ENCODE results near the gene HAPLN3. TPM values are rescaled to one million over a fixed set of nuclear protein-coding genes. Genes with fewer than 3 reads are reported as not detected.
A peak's percentile ranks its signal among the peaks of the same experiment; 100 is the strongest.
"Not testable (repeated sequence)": the region's sequence is repeated elsewhere in the genome, so short reads cannot be mapped to it uniquely, and the experiment has no call there.

The HAPLN3 gene
- total RNA-seq, 1 donor from 2014 or later, result 189 TPM

- Histone ChIP-seq H3K36me3 (no peaks in the 10 kb centered on the region), H3K27me3 (no peaks in the 10 kb centered on the region), H3K27ac (no peak overlapping the region), H3K9me3 (peaks cover 0 to 4% of the 10 kb centered on the region in 2 donors), H3K4me3 (no peak overlapping the region), H3K4me1 (no peaks in the 10 kb centered on the region)
- intact Hi-C loops (cut with DNase I), result no loop called here
- no peak for DNase-seq (ENCODE audit: low spot score in 2 of 2)
- TF ChIP-seq CTCF (IDR thresholded peaks at IDR 0.05), result no peak
These were observed 37.6 kb upstream of the HAPLN3 start for GRCh38 chr15:88932875-88933330.

GRCh38 chr15:88932271-88932874 is 37.0 kb upstream of the HAPLN3 start:
- DNase-seq (ENCODE audit: low spot score in 2 of 2), result no peak
- intact Hi-C loops (cut with DNase I), result no loop called here
- no peaks in the 10 kb centered on the region for H3K36me3 ChIP-seq
- peaks cover 0 to 4% of the 10 kb centered on the region in 2 donors for H3K9me3 ChIP-seq
- peak overlapping the region in 1 of 2 donors; percentile 5 for H3K27ac ChIP-seq
- no peak overlapping the region for H3K4me3 ChIP-seq
- no peaks in the 10 kb centered on the region for H3K27me3 ChIP-seq
- TF ChIP-seq CTCF (IDR thresholded peaks at IDR 0.05), result no peak
- no peaks in the 10 kb centered on the region for H3K4me1 ChIP-seq

- DNase-seq (ENCODE audit: low spot score in 2 of 2), result no peak
- intact Hi-C loops (cut with DNase I), result no loop called here
- H3K4me1 ChIP-seq, result no peaks in the 10 kb centered on the region
- no peaks in the 10 kb centered on the region for H3K36me3 ChIP-seq
- H3K27me3 ChIP-seq, result no peaks in the 10 kb centered on the region
- no peak overlapping the region for H3K27ac ChIP-seq
- TF ChIP-seq CTCF (IDR thresholded peaks at IDR 0.05), result no peak
- H3K9me3 ChIP-seq, result peaks cover 0 to 4% of the 10 kb centered on the region in 2 donors
- no peak overlapping the region for H3K4me3 ChIP-seq
These were observed 35.2 kb upstream of the HAPLN3 start for GRCh38 chr15:88930579-88930978.

GRCh38 chr15:88929358-88930098 is 34.2 kb upstream of the HAPLN3 start:
- H3K4me1 ChIP-seq; H3K9me3 ChIP-seq; H3K27me3 ChIP-seq; DNase-seq (ENCODE audit: low spot score in 2 of 2); intact Hi-C loops (cut with DNase I); H3K27ac ChIP-seq; H3K4me3 ChIP-seq; H3K36me3 ChIP-seq: not testable (repeated sequence)

- H3K4me1 ChIP-seq; H3K9me3 ChIP-seq; H3K27me3 ChIP-seq; DNase-seq (ENCODE audit: low spot score in 2 of 2); H3K27ac ChIP-seq; H3K36me3 ChIP-seq; intact Hi-C loops (cut with DNase I); H3K4me3 ChIP-seq: not testable (repeated sequence)
These were observed 32.8 kb upstream of the HAPLN3 start for GRCh38 chr15:88928192-88928591.

GRCh38 chr15:88925648-88926047 is 30.3 kb upstream of the HAPLN3 start:
- H3K27me3 ChIP-seq; H3K9me3 ChIP-seq; H3K4me3 ChIP-seq; H3K27ac ChIP-seq; DNase-seq (ENCODE audit: low spot score in 2 of 2); H3K36me3 ChIP-seq; H3K4me1 ChIP-seq; intact Hi-C loops (cut with DNase I): not testable (repeated sequence)

GRCh38 chr15:88920892-88921435 is 25.6 kb upstream of the HAPLN3 start:
- DNase-seq (ENCODE audit: low spot score in 2 of 2); H3K9me3 ChIP-seq; H3K27me3 ChIP-seq; H3K36me3 ChIP-seq; intact Hi-C loops (cut with DNase I); H3K4me3 ChIP-seq: not testable (repeated sequence)
- Histone ChIP-seq H3K27ac (peak overlapping the region; percentile 40 to 52), H3K4me1 (peaks cover 0 to 10% of the 10 kb centered on the region in 2 donors)
